Fibroblast of lung (primary cell): Measurements from ENCODE around the gene PLB1.

Experiments used
- CTCF ChIP-seq, 2 donors: IDR thresholded peaks in 1 of 2; conservative IDR thresholded peaks in 1 of 2; 1 replicate in 1 of 2; 2 replicates in 1 of 2; pipeline ENCODE4 v1.5.1; 2011 to 2012; ENCODE audit warnings: low read length in 2 of 2, control low read depth in 1 of 2, inconsistent platforms in 1 of 2, low read depth in 1 of 2, mild to moderate bottlenecking in 1 of 2
- EZH2 ChIP-seq: IDR thresholded peaks from 2 replicates; pipeline ENCODE4 v1.5.1; 2012; ENCODE audit warnings: low read length, control low read depth, mild to moderate bottlenecking; ENCODE audit errors: missing control alignments

GRCh38 chr2:28544405-28544921 is 48.6 kb downstream of the PLB1 start:
- TF ChIP-seq EZH2: no peak
- no peak for TF ChIP-seq CTCF (conservative IDR thresholded peaks at IDR 0.05 in 1 of 2, IDR thresholded peaks at IDR 0.05 in 1 of 2; ENCODE audit: low read depth in 1 of 2, low read length in 2 of 2)
